Mucosa of rectum (tissue), 2 donors: Measurements from ENCODE around the gene DDX43.

Experiments used
- H3K27ac ChIP-seq, 2 donors: one replicate each; pipeline ENCODE4 v1.7.0; 2013; ENCODE audit warnings: inconsistent platforms in 2 of 2, low read depth in 2 of 2, low read length in 2 of 2
- H3K27me3 ChIP-seq, 2 donors: one replicate each; pipeline ENCODE4 v1.7.0; 2013; ENCODE audit warnings: low read length in 2 of 2; ENCODE audit not compliant: control insufficient read depth in 2 of 2, insufficient read depth in 2 of 2
- H3K36me3 ChIP-seq, 2 donors: one replicate each; pipeline ENCODE4 v1.7.0; 2013; ENCODE audit warnings: low read length in 2 of 2; ENCODE audit not compliant: control insufficient read depth in 2 of 2, insufficient read depth in 2 of 2
- H3K4me1 ChIP-seq, 2 donors: one replicate each; pipeline ENCODE4 v1.7.0; 2013; ENCODE audit warnings: low read length in 2 of 2, mild to moderate bottlenecking in 1 of 2; ENCODE audit not compliant: control insufficient read depth in 2 of 2, insufficient read depth in 2 of 2
- H3K4me3 ChIP-seq, 2 donors: one replicate each; pipeline ENCODE4 v1.7.0; 2013; ENCODE audit warnings: low read length in 2 of 2
- H3K9ac ChIP-seq, 2 donors: one replicate each; pipeline ENCODE4 v1.7.0; 2013; ENCODE audit warnings: low read length in 2 of 2, low read depth in 1 of 2, mild to moderate bottlenecking in 1 of 2
- H3K9me3 ChIP-seq, 2 donors: one replicate each; pipeline ENCODE4 v1.7.0; 2013; ENCODE audit warnings: low read length in 2 of 2; ENCODE audit not compliant: control insufficient read depth in 2 of 2
- donor health status: healthy.
- donor health status: Normal muscosa, but diverticular disease.

The DDX43 gene

DNA sequence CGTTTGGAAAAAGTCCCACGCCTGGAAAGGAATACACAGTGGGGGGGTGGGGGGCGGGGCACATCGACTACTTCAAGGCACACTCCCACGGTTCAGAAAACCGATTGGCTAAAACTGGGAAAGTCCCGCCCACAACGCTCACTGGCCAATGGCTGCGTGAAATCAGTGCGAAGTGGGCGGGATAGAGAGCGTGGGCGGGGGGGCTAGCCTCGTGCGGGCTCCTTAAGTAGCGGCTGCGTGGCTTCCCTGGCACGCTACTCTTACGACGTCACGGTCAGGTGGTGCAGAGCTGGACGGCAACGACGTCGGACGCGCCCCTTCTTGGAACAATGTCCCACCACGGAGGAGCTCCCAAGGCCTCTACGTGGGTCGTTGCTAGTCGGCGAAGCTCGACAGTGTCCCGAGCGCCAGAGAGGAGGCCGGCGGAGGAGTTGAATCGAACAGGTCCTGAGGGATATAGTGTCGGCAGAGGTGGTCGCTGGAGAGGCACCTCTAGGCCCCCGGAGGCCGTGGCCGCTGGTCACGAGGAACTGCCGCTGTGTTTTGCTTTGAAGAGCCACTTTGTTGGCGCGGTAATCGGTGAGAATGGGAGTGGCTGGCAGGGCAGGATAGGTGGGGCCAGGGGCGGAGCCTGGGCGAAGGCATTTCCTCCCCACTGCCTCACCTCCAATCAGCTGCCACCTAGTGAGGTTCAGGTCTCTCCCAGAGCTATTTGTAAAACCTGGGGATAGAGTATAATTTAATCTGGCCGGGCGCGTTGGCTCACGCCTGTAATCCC lies at the start of gene DDX43:
Gene DDX43, plus strand, starts transcription at position 252 of the 778 bp plus-strand sequence. Its CDS starts 78 bp downstream, at position 330.
- Histone ChIP-seq H3K9ac (peak within 1 kb of the TSS in 1 of 2 donors; percentile 38), H3K4me3 (peak within 1 kb of the TSS in 1 of 2 donors; percentile 48), H3K27ac (peak within 1 kb of the TSS in 1 of 2 donors; percentile 72), H3K4me1 (no peaks in the 10 kb centered on the region), H3K27me3 (no peaks in the 10 kb centered on the region), H3K36me3 (no peaks in the 10 kb centered on the region), H3K9me3 (no peaks in the 10 kb centered on the region)

DNA sequence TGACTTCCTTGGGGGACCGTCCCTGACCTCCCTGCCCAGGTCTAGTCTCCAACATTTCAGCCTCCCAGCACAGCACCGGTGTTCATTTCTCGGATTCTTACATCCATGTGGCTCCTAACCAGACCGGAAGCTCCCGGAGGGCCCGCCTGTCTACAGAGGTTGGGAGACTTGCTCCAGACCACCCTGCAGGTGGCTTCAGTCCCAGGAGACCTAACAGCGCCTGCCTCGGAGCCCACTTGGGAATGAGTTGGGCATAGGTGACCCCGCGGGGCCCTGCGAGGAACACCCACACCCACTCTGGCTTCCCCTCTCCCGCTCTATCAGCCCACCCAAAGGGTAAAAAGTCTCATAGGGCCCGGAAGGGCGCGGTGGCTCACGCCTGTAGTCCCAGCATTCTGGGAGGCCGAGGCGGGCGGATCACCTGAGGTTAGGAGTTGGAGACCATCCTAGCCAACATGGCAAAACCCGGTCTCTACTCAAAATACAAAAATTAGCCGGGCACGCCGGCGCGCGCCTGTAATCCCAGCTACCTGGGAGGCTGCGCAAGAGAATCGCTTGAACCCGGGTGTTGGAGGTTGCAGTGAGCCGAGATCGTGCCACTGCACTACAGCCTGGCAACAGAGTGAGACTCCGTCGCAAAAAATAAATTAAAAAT lies 46.0 kb upstream of the DDX43 start:
- H3K4me1 ChIP-seq, result no peaks in the 10 kb centered on the region
- no peak overlapping the region for H3K4me3 ChIP-seq
- H3K27me3 ChIP-seq, result peaks cover 4 to 6% of the 10 kb centered on the region in 2 donors
- H3K36me3 ChIP-seq, result no peaks in the 10 kb centered on the region
- no peaks in the 10 kb centered on the region for H3K9me3 ChIP-seq
- H3K27ac ChIP-seq, result no peak overlapping the region
- no peak overlapping the region for H3K9ac ChIP-seq

DNA sequence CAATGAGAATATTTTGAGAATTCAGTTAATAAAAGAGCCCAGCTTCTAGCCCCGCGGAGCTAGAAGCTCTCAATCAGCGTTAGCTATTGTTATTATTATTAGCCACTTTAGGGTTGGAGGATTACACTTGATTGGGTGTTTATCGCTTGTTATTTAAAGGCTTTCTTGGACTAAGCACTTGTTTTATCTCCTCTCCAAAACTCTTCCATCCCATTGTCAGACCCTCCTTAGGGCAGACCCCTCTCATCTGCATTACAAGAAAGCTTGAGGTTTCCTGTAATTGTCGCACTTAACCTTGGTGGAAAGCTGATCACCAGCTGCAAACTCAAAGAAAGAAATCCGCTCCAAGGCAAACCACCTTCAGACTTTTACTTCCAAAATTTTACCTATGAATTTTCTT lies 45.3 kb upstream of the DDX43 start:
- no peak overlapping the region for H3K9ac ChIP-seq
- no peaks in the 10 kb centered on the region for H3K9me3 ChIP-seq
- no peaks in the 10 kb centered on the region for H3K36me3 ChIP-seq
- H3K27ac ChIP-seq, result no peak overlapping the region
- H3K27me3 ChIP-seq, result peaks cover 4 to 6% of the 10 kb centered on the region in 2 donors
- H3K4me3 ChIP-seq, result no peak overlapping the region
- no peaks in the 10 kb centered on the region for H3K4me1 ChIP-seq

DNA sequence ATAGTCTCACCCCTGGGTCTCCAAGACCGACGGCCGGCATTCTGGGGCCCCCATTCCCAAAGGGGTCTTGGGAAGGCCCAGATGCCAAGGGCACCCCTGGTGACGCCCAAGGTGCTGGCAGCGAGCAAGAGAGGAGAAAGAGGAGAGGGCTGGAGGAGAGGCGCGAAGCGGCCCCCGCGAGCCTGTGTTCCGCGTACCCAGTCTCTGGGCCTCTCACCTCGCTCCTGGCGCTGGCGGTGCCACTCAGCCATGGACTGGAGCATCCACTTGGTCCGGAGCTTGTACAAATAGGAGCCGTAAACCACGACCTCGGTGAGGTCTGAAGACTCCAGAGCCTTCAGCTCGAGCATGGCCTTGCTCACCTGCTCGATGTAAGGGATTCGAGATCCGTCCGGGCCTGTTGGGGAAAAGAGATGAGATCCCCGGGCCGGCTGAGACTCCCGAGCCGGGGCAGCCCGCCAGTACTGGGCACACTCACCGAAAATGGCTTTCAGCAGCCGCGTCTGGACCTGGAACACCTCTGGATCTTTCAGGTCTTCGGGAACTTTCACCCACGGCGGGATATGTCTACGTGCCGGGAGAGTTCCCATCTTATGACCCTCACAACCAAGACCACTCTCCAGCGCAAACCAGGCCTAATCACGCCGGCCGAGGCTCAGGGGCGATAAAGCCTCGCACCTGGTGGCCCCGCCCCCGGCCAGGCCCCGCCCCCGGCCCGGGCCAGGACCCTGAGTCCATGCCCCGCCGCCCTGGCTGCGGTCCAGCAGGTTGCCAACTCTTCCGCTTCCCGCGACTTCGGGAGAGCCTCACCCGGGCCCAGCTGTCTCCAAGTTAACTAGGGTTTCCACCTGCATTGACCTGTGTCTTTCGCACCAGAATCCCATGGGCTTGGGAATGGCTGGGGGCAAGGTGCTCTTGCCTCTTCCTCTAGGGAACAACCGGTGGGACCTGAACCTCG lies 40.7 kb upstream of the DDX43 start, which contains the start of gene DPPA5:
Gene DPPA5, minus strand, starts transcription at position 641 of the 958 bp plus-strand sequence. Its CDS starts 51 bp downstream, at position 590.
- Histone ChIP-seq H3K27ac (no peak within 1 kb of the TSS), H3K4me1 (no peaks in the 10 kb centered on the region), H3K9ac (no peak within 1 kb of the TSS), H3K4me3 (no peak within 1 kb of the TSS), H3K36me3 (no peaks in the 10 kb centered on the region), H3K9me3 (no peaks in the 10 kb centered on the region), H3K27me3 (peaks cover 0 to 3% of the 10 kb centered on the region in 2 donors)

DNA sequence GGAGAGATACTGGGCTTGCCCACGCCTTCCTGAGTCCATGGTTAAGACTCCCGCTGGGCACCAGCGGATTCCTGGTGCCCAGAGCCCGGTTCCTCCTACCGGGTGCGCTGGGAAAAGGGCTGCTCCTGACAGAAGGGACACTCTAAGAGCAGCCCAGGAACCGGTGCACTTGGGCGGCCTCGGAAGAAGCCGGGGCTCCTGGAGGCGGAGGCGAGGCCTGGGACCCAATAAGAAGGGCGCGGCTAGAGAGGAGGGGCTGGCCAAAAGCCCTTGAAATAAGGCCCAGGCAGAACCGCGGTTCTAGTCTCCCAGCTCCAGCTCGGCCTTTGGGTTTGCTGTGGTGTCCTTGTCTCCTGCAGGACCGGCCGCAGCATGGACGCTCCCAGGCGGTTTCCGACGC lies 32.3 kb upstream of the DDX43 start, which contains the start of gene KHDC3L:
Gene KHDC3L, plus strand, starts transcription at position 301 of the 400 bp plus-strand sequence. Its CDS starts 72 bp downstream, at position 373.
- Histone ChIP-seq H3K27me3 (no peaks in the 10 kb centered on the region), H3K4me1 (no peaks in the 10 kb centered on the region), H3K36me3 (no peaks in the 10 kb centered on the region), H3K4me3 (no peak within 1 kb of the TSS), H3K9me3 (no peaks in the 10 kb centered on the region), H3K9ac (no peak within 1 kb of the TSS), H3K27ac (no peak within 1 kb of the TSS)

DNA sequence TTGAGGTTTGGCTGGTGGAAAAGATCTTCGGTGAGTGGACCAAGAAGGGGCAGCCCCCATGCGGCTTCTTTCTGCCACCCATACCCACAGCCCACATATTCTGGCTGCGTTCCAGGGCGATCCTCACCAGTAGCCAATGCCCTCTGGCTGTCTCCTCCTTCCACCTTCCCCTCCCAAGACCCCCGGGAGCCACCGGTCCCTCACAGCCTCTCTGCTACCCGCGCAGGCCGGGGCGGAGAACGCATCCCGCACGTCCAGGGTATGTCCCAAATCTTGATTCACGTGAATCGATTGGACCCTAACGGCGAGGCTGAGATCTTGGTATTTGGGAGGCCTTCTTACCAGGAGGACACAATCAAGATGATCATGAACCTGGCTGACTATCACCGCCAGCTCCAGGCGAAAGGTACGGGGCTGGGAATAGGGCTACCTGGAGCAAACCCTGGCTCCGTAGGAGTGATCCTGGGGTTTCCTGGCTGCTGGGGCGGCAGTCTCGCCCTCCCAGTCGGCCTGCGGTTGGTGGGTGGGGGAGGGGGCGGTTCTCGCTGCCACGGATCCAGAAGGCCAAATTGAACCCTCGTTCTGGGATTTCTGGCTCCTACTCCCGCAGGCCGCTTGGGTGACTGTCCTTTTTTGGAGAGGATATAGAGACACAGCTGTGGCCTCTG lies 31.6 kb upstream of the DDX43 start:
- H3K27ac ChIP-seq, result no peak overlapping the region
- H3K4me3 ChIP-seq, result no peak overlapping the region
- H3K9ac ChIP-seq, result no peak overlapping the region
- H3K4me1 ChIP-seq, result no peaks in the 10 kb centered on the region
- H3K36me3 ChIP-seq, result no peaks in the 10 kb centered on the region
- no peaks in the 10 kb centered on the region for H3K27me3 ChIP-seq
- H3K9me3 ChIP-seq, result no peaks in the 10 kb centered on the region

DNA sequence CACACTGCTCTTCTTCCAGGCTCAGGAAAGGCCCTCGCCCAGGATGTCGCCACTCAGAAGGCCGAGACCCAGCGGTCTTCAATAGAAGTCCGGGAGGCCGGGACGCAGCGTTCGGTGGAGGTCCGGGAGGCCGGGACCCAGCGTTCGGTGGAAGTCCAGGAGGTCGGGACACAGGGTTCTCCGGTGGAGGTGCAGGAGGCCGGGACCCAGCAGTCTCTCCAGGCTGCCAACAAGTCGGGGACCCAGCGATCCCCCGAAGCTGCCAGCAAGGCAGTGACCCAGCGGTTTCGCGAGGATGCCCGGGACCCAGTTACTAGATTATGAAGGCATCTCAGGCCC lies 31.1 kb upstream of the DDX43 start:
- Histone ChIP-seq H3K4me1 (no peaks in the 10 kb centered on the region), H3K27ac (no peak overlapping the region), H3K36me3 (no peaks in the 10 kb centered on the region), H3K27me3 (no peaks in the 10 kb centered on the region), H3K9me3 (no peaks in the 10 kb centered on the region), H3K9ac (no peak overlapping the region), H3K4me3 (no peak overlapping the region)

DNA sequence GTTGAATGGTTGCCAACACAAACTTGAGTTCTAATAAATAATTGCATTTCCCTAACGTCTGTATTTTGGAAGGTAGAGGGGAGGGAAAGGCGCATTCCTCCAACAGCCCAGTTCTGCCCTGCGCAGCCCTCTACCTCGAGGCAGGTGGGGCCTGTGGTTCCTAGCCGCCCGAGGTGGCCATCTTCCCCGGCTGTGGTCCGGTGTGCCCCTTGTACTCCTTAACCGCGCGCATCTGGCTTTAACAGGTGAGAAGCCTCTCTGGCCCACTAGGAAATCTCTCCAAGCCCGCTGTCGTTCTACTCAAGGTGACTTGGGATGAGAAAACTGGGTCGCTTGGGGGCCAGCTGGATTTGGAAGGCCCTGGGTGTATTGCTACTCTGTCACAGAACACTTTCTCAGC lies 30.5 kb upstream of the DDX43 start:
- H3K9me3 ChIP-seq, result no peaks in the 10 kb centered on the region
- no peaks in the 10 kb centered on the region for H3K27me3 ChIP-seq
- H3K4me1 ChIP-seq, result no peaks in the 10 kb centered on the region
- no peaks in the 10 kb centered on the region for H3K36me3 ChIP-seq
- no peak overlapping the region for H3K4me3 ChIP-seq
- H3K9ac ChIP-seq, result no peak overlapping the region
- H3K27ac ChIP-seq, result no peak overlapping the region

DNA sequence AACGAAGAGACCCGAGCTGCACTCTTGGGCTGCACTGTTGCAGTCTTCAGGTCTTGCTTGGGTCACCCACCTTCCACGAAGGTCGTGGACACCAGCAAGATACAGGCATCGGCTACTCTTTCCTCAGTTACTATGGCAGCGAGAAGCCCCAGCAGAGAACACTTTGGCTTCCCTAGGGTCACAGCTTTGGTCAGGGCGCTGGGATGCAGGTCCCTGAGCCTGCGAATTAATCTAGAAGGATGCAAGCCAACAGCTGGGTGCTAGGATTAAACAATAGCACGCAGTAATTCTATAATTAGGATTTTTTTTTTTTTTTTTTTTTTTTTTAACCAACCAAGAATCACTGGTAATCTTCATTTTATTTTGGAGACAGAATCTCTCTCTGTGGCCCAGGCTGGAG lies 30.1 kb upstream of the DDX43 start:
- Histone ChIP-seq H3K4me1 (no peaks in the 10 kb centered on the region), H3K9me3 (no peaks in the 10 kb centered on the region), H3K27ac (no peak overlapping the region), H3K36me3 (no peaks in the 10 kb centered on the region), H3K9ac (no peak overlapping the region), H3K27me3 (no peaks in the 10 kb centered on the region), H3K4me3 (no peak overlapping the region)
